ENCODE measurements around the gene CACNA1S.

- TF ChIP-seq POLR2A (IDR thresholded peaks at IDR 0.05) = no peak
- TF ChIP-seq, protein P1, sequence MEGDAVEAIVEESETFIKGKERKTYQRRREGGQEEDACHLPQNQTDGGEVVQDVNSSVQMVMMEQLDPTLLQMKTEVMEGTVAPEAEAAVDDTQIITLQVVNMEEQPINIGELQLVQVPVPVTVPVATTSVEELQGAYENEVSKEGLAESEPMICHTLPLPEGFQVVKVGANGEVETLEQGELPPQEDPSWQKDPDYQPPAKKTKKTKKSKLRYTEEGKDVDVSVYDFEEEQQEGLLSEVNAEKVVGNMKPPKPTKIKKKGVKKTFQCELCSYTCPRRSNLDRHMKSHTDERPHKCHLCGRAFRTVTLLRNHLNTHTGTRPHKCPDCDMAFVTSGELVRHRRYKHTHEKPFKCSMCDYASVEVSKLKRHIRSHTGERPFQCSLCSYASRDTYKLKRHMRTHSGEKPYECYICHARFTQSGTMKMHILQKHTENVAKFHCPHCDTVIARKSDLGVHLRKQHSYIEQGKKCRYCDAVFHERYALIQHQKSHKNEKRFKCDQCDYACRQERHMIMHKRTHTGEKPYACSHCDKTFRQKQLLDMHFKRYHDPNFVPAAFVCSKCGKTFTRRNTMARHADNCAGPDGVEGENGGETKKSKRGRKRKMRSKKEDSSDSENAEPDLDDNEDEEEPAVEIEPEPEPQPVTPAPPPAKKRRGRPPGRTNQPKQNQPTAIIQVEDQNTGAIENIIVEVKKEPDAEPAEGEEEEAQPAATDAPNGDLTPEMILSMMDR (IDR thresholded peaks at IDR 0.05) = no peak
These were observed 121.1 kb downstream of the CACNA1S start for GRCh38 chr1:200991097-200991614.
